Left lung (tissue), 10 donors: ENCODE measurements around the gene KLHDC3. TPM values are rescaled to one million over a fixed set of nuclear protein-coding genes. Genes with fewer than 3 reads are reported as not detected.

Experiments used
- ATAC-seq: fragments of 200-7000 bp; cut with Tn5 transposase; one replicate; pipeline ENCODE4 v1.9.1; 2020; ENCODE audit warnings: moderate library complexity
- DNase-seq, 4 donors: peaks; one replicate each; pipeline ENCODE4 v3.0.0-alpha.2; 2013 to 2020
- H3K27ac ChIP-seq, 2 donors: fragments of 200-600 bp; sonication (generic) in 1 of 2; one replicate each; pipeline versions ENCODE4 v1.5.0 to v1.8.0; 2020 to 2021
- H3K27me3 ChIP-seq, 2 donors: fragments of 200-600 bp; sonication (generic) in 1 of 2; one replicate each; pipeline versions ENCODE4 v1.5.0 to v1.8.0; 2020 to 2021
- H3K36me3 ChIP-seq, 2 donors: fragments of 200-600 bp; sonication (generic) in 1 of 2; one replicate each; pipeline versions ENCODE4 v1.5.0 to v1.8.0; 2020 to 2021
- H3K4me1 ChIP-seq, 2 donors: fragments of 200-600 bp; one replicate each; pipeline ENCODE4 v1.8.0; 2021
- H3K4me3 ChIP-seq, 2 donors: fragments of 200-600 bp; sonication (generic) in 1 of 2; one replicate each; pipeline versions ENCODE4 v1.5.0 to v1.8.0; 2020 to 2021; ENCODE audit warnings: mild to moderate bottlenecking in 1 of 2
- H3K9me3 ChIP-seq, 2 donors: fragments of 200-600 bp; sonication (generic) in 1 of 2; one replicate each; pipeline versions ENCODE4 v1.5.0 to v1.8.0; 2020 to 2021
- intact Hi-C, 2 donors: fragments of 100-400 bp; cut with DNase I; formaldehyde crosslinking; loops; one replicate each; pipeline versions ENCODE4 v1.11.2 to v1.14.2; 2022
- polyA plus RNA-seq, 6 donors: library from polyadenylated mRNA; unstranded; fragments of 120-200 nt; gene quantifications; one replicate each; pipeline ENCODE4 v1.2.1, GENCODE V29; 2013; ENCODE audit not compliant: insufficient read length in 6 of 6
- total RNA-seq, 2 donors: library from RNA; stranded (reverse); fragmentation: NEBNext Ultra II Directional; extraction: Animal tissue kit (Norgen Biotek cat#: 25700); gene quantifications; one replicate each; pipeline ENCODE4 v1.2.1, GENCODE V29; 2021
- TF ChIP-seq, protein P1 (sequence below), 2 donors: fragments of 200-600 bp; sonication (generic) in 1 of 2; IDR thresholded peaks; one replicate each; pipeline versions ENCODE4 v1.5.0 to v1.8.0; 2021; ENCODE audit warnings: antibody characterized with exemption in 2 of 2
- donor health status: DM: no; HTN: yes; CAD: no.
- donor health status: DM: no; HTN: no; CAD: no.

The KLHDC3 gene
- total and polyA plus RNA-seq, 8 donors = 50.5 to 110 (median 97.1) TPM

DNA sequence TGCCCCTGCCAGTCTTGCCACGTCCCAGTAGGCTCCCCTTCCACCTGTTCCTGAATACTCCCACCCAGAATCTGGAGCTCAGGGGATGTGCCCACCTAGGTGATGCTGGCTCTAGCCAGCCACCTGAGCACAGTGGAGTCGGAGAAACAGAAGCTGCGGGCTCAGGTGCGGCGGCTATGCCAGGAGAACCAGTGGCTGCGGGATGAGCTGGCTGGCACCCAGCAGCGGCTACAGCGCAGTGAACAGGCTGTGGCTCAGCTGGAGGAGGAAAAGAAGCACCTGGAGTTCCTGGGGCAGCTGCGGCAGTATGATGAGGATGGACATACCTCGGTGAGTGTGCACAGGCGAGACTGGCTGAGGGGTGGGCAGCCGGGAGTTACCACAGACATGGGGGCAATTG lies 48.8 kb downstream of the KLHDC3 start:
- Histone ChIP-seq H3K36me3 (peaks cover 0 to 28% of the 10 kb centered on the region in 2 donors), H3K4me3 (no peak overlapping the region), H3K27ac (no peak overlapping the region), H3K4me1 (peaks cover 15 to 26% of the 10 kb centered on the region in 2 donors), H3K9me3 (no peaks in the 10 kb centered on the region), H3K27me3 (no peaks in the 10 kb centered on the region)
- intact Hi-C loops = no loop called here
- no peak for DNase-seq
- TF ChIP-seq, protein P1, sequence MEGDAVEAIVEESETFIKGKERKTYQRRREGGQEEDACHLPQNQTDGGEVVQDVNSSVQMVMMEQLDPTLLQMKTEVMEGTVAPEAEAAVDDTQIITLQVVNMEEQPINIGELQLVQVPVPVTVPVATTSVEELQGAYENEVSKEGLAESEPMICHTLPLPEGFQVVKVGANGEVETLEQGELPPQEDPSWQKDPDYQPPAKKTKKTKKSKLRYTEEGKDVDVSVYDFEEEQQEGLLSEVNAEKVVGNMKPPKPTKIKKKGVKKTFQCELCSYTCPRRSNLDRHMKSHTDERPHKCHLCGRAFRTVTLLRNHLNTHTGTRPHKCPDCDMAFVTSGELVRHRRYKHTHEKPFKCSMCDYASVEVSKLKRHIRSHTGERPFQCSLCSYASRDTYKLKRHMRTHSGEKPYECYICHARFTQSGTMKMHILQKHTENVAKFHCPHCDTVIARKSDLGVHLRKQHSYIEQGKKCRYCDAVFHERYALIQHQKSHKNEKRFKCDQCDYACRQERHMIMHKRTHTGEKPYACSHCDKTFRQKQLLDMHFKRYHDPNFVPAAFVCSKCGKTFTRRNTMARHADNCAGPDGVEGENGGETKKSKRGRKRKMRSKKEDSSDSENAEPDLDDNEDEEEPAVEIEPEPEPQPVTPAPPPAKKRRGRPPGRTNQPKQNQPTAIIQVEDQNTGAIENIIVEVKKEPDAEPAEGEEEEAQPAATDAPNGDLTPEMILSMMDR (IDR thresholded peaks at IDR 0.05) = no peak
- no peak for ATAC-seq

GRCh38 chr6:43070028-43070632 lies 56.1 kb downstream of the KLHDC3 start:
- Histone ChIP-seq H3K4me1 (peaks cover 0 to 4% of the 10 kb centered on the region in 2 donors), H3K4me3 (no peak overlapping the region), H3K27ac (no peak overlapping the region), H3K27me3 (no peaks in the 10 kb centered on the region), H3K9me3 (no peaks in the 10 kb centered on the region), H3K36me3 (peaks cover 0 to 29% of the 10 kb centered on the region in 2 donors)
- DNase-seq (peak in 1 of 4 donors; percentile 79), ATAC-seq (peak; percentile 76)
- intact Hi-C loops = loop anchor here in 1 of 2 donors (10.0 kb wide), 1 partner anchor 55 kb away; no protein-coding TSS in a partner anchor
- TF ChIP-seq, protein P1 (IDR thresholded peaks at IDR 0.05) = peak; percentile 17 to 36

Other genes starting within 250 kb of the KLHDC3 start
- 10 to 100 TPM; 12.6 to 15.9 TPM for gene BICRAL, start 232.2 kb upstream of the KLHDC3 start, total RNA-seq
- gene BICRAL, start 232.2 kb upstream of the KLHDC3 start, polyA plus RNA-seq = 10 to 100 TPM; 17.6 to 20.0 (median 19.2) TPM
- 10 to 100 TPM; 64.6 to 77.8 TPM for gene RPL7L1, start 134.6 kb upstream of the KLHDC3 start, total RNA-seq
- gene RPL7L1, start 134.6 kb upstream of the KLHDC3 start, polyA plus RNA-seq = 100 to 1,000 TPM in 5 of 6 donors, 10 to 100 TPM in 1; 98.0 to 122 (median 116) TPM
- 1 to 10 TPM; 2.0 to 2.1 TPM for gene PTCRA, start 98.2 kb upstream of the KLHDC3 start, total RNA-seq
- under 1 TPM in 5 of 6 donors, not detected in 1; 0.38 to 0.79 (median 0.58) TPM for gene PTCRA, start 98.2 kb upstream of the KLHDC3 start, polyA plus RNA-seq
- gene CNPY3, start 84.8 kb upstream of the KLHDC3 start, total RNA-seq = 10 to 100 TPM; 71.4 to 74.1 TPM
- 10 to 100 TPM; 59.2 to 72.1 (median 63.2) TPM for gene CNPY3, start 84.8 kb upstream of the KLHDC3 start, polyA plus RNA-seq
- 1 to 10 TPM in 1 of 2 donors, under 1 TPM in 1; 0.86 to 1.0 TPM for gene GNMT, start 53.5 kb upstream of the KLHDC3 start, total RNA-seq
- 1 to 10 TPM in 2 of 6 donors, under 1 TPM in 4; 0.79 to 2.3 (median 0.96) TPM for gene GNMT, start 53.5 kb upstream of the KLHDC3 start, polyA plus RNA-seq
- gene PEX6, start 35.1 kb upstream of the KLHDC3 start, total RNA-seq = 10 to 100 TPM; 23.2 to 25.2 TPM
- gene PEX6, start 35.1 kb upstream of the KLHDC3 start, polyA plus RNA-seq = 10 to 100 TPM; 15.2 to 27.1 (median 18.1) TPM
- gene PPP2R5D, start 29.7 kb upstream of the KLHDC3 start, total RNA-seq = 10 to 100 TPM; 30.0 to 35.0 TPM
- 10 to 100 TPM; 56.8 to 76.3 (median 63.3) TPM for gene PPP2R5D, start 29.7 kb upstream of the KLHDC3 start, polyA plus RNA-seq
- 10 to 100 TPM; 42.7 to 52.1 TPM for gene MEA1, start 303 bp upstream of the KLHDC3 start, total RNA-seq
- 10 to 100 TPM; 73.4 to 82.6 (median 77.5) TPM for gene MEA1, start 303 bp upstream of the KLHDC3 start, polyA plus RNA-seq
- 10 to 100 TPM; 43.3 to 53.5 TPM for gene RRP36, start 7.4 kb downstream of the KLHDC3 start, total RNA-seq
- gene RRP36, start 7.4 kb downstream of the KLHDC3 start, polyA plus RNA-seq = 10 to 100 TPM; 48.0 to 55.2 (median 50.2) TPM
- gene CUL7, start 39.6 kb downstream of the KLHDC3 start, total RNA-seq = 10 to 100 TPM; 22.0 to 28.4 TPM
- 10 to 100 TPM; 42.0 to 54.3 (median 43.6) TPM for gene CUL7, start 39.6 kb downstream of the KLHDC3 start, polyA plus RNA-seq
- 10 to 100 TPM; 35.2 to 43.4 TPM for gene MRPL2, start 45.2 kb downstream of the KLHDC3 start, total RNA-seq
- 10 to 100 TPM; 36.2 to 48.0 (median 40.5) TPM for gene MRPL2, start 45.2 kb downstream of the KLHDC3 start, polyA plus RNA-seq
- 10 to 100 TPM; 20.2 to 38.8 TPM for gene KLC4, start 45.4 kb downstream of the KLHDC3 start, total RNA-seq
- gene KLC4, start 45.4 kb downstream of the KLHDC3 start, polyA plus RNA-seq = 10 to 100 TPM; 44.5 to 55.6 (median 53.3) TPM
- gene PTK7, start 62.1 kb downstream of the KLHDC3 start, total RNA-seq = 100 to 1,000 TPM in 1 of 2 donors, 10 to 100 TPM in 1; 89.2 to 179 TPM
- gene PTK7, start 62.1 kb downstream of the KLHDC3 start, polyA plus RNA-seq = 100 to 1,000 TPM; 274 to 312 (median 289) TPM
- gene SRF, start 157.0 kb downstream of the KLHDC3 start, total RNA-seq = 10 to 100 TPM; 31.8 to 36.3 TPM
- 10 to 100 TPM; 20.2 to 33.5 (median 30.1) TPM for gene SRF, start 157.0 kb downstream of the KLHDC3 start, polyA plus RNA-seq
- gene CUL9, start 167.9 kb downstream of the KLHDC3 start, total RNA-seq = 10 to 100 TPM; 36.1 to 37.3 TPM
- gene CUL9, start 167.9 kb downstream of the KLHDC3 start, polyA plus RNA-seq = 10 to 100 TPM; 35.9 to 55.1 (median 42.3) TPM
- gene DNPH1, start 215.2 kb downstream of the KLHDC3 start, total RNA-seq = 10 to 100 TPM; 47.3 to 49.6 TPM
- 10 to 100 TPM; 26.4 to 43.4 (median 31.9) TPM for gene DNPH1, start 215.2 kb downstream of the KLHDC3 start, polyA plus RNA-seq
- under 1 TPM; 0.08 to 0.26 TPM for gene TTBK1, start 229.2 kb downstream of the KLHDC3 start, total RNA-seq
- gene TTBK1, start 229.2 kb downstream of the KLHDC3 start, polyA plus RNA-seq = under 1 TPM; 0.42 to 0.94 (median 0.77) TPM